ENCODE data around the gene CRYBG2. TPM values are rescaled to one million over a fixed set of nuclear protein-coding genes. Genes with fewer than 3 reads are reported as not detected.
"Not testable (repeated sequence)": the region's sequence is repeated elsewhere in the genome, so short reads cannot be mapped to it uniquely, and the experiment has no call there.

Gene CRYBG2
- total RNA-seq, 1 donor from 2014 or later, result 0.27 TPM

GRCh38 chr1:26330276-26330675 is 23.7 kb downstream of the CRYBG2 start:
- no peak for DNase-seq
- CTCF ChIA-PET, result no interaction called here
- H3K27ac Mint-ChIP-seq, result no peak overlapping the region
- intact Hi-C loops (cut with micrococcal nuclease), result no loop called here
- peaks cover 2% of the 10 kb centered on the region for H3K4me1 Mint-ChIP-seq
- no peak for ATAC-seq (ENCODE audit: low read depth)
- no peaks in the 10 kb centered on the region for H3K27me3 Mint-ChIP-seq
- POLR2A ChIA-PET, result no interaction called here
- H3K36me3 Mint-ChIP-seq (ENCODE audit: low read depth), result no peaks in the 10 kb centered on the region
- H3K9me3 Mint-ChIP-seq, result no peaks in the 10 kb centered on the region
- no peak overlapping the region for H3K4me3 Mint-ChIP-seq
- no peak for TF ChIP-seq CTCF (IDR thresholded peaks at IDR 0.05)

GRCh38 chr1:26329380-26329779 is 24.6 kb downstream of the CRYBG2 start:
- DNase-seq; POLR2A ChIA-PET; intact Hi-C loops (cut with micrococcal nuclease); H3K36me3 Mint-ChIP-seq (ENCODE audit: low read depth); H3K27me3 Mint-ChIP-seq; H3K4me3 Mint-ChIP-seq; H3K27ac Mint-ChIP-seq; H3K4me1 Mint-ChIP-seq; H3K9me3 Mint-ChIP-seq; ATAC-seq (ENCODE audit: low read depth): not testable (repeated sequence)
- CTCF ChIA-PET, result interaction anchor here (1.4 kb wide), 1 partner anchor 33 kb away, joined by 3 read pairs; no protein-coding TSS in a partner anchor

- Mint-ChIP-seq H3K9me3 (no peaks in the 10 kb centered on the region), H3K36me3 (ENCODE audit: low read depth) (peaks cover 8% of the 10 kb centered on the region), H3K4me1 (peaks cover 3% of the 10 kb centered on the region), H3K27ac (no peak overlapping the region), H3K4me3 (no peak overlapping the region), H3K27me3 (no peaks in the 10 kb centered on the region)
- TF ChIP-seq CTCF (IDR thresholded peaks at IDR 0.05), result no peak
- ChIA-PET CTCF (interaction anchor here (1.4 kb wide), 1 partner anchor 34 kb away, joined by 3 read pairs; no protein-coding TSS in a partner anchor), POLR2A (interaction anchor here (0.7 kb wide), 1 partner anchor 1751 kb away, joined by 3 read pairs; no protein-coding TSS in a partner anchor)
- ATAC-seq (ENCODE audit: low read depth) (no peak), DNase-seq (no peak)
- intact Hi-C loops (cut with micrococcal nuclease), result no loop called here
Measured at GRCh38 chr1:26328597-26328996, 25.3 kb downstream of the CRYBG2 start.

- Mint-ChIP-seq H3K9me3 (no peaks in the 10 kb centered on the region), H3K4me1 (peaks cover 7% of the 10 kb centered on the region), H3K4me3 (no peak overlapping the region), H3K27me3 (no peaks in the 10 kb centered on the region), H3K36me3 (ENCODE audit: low read depth) (peaks cover 14% of the 10 kb centered on the region), H3K27ac (no peak overlapping the region)
- no peak for ATAC-seq (ENCODE audit: low read depth)
- ChIA-PET POLR2A (no interaction called here), CTCF (no interaction called here)
- intact Hi-C loops (cut with micrococcal nuclease), result no loop called here
- DNase-seq, result no peak
- no peak for TF ChIP-seq CTCF (IDR thresholded peaks at IDR 0.05)
Measured at GRCh38 chr1:26327956-26328362, 26.0 kb downstream of the CRYBG2 start.

GRCh38 chr1:26324550-26324949 is 29.4 kb downstream of the CRYBG2 start:
- no peaks in the 10 kb centered on the region for H3K27me3 Mint-ChIP-seq
- peak overlapping the region; percentile 71 for H3K27ac Mint-ChIP-seq
- intact Hi-C loops (cut with micrococcal nuclease), result loop anchor here (5.0 kb wide), 1 partner anchor 93 kb away; no protein-coding TSS in a partner anchor
- H3K4me1 Mint-ChIP-seq, result peaks cover 41% of the 10 kb centered on the region
- H3K36me3 Mint-ChIP-seq (ENCODE audit: low read depth), result peaks cover 35% of the 10 kb centered on the region
- TF ChIP-seq CTCF (IDR thresholded peaks at IDR 0.05), result no peak
- ATAC-seq (ENCODE audit: low read depth), result no peak
- no peaks in the 10 kb centered on the region for H3K9me3 Mint-ChIP-seq
- CTCF ChIA-PET, result interaction anchor here (1.0 to 11.7 kb wide), 2 partner anchors 36 to 155 kb away, joined by 4 to 372 read pairs; partner anchors contain the start of gene ZNF593
- H3K4me3 Mint-ChIP-seq, result no peak overlapping the region
- POLR2A ChIA-PET, result interaction anchor here (14.1 kb wide), 1 partner anchor 40 kb away, joined by 1638 read pairs; the partner anchor contains the start of gene SH3BGRL3
- DNase-seq, result no peak

Data from activated B cell treated with CpG ODN at 0.5 μM for 24 hours (primary cell).